NCI-H446 treated with DMSO at 0.1 percent for 48 hours (cell line): ENCODE results near the gene SORCS2.

ENCODE experiments used
- DNase-seq: peaks from one replicate; lab custom pipeline; 2025; lab: John Stamatoyannopoulos, UW

The SORCS2 gene

DNA sequence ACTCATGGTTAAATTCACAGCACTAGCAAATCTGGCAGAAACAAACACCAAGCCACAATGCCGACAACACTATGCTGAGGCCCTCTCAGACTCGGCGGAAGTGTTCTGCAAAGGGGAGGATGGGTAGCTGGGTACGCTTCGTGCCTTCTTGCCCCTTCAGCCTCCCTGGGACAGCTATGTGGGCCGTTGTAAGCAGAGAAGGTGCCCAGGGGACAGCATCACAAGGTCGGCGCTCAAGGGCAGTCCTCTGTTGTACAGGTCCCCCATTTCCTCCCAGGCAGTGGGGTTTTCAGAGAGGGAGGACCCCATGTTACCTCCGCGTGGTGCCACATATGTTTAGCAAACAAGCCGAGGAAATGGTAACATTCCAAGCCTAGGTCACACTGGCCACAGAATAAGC is 573.7 kb downstream of the SORCS2 start:
- DNase-seq, result no peak

DNA sequence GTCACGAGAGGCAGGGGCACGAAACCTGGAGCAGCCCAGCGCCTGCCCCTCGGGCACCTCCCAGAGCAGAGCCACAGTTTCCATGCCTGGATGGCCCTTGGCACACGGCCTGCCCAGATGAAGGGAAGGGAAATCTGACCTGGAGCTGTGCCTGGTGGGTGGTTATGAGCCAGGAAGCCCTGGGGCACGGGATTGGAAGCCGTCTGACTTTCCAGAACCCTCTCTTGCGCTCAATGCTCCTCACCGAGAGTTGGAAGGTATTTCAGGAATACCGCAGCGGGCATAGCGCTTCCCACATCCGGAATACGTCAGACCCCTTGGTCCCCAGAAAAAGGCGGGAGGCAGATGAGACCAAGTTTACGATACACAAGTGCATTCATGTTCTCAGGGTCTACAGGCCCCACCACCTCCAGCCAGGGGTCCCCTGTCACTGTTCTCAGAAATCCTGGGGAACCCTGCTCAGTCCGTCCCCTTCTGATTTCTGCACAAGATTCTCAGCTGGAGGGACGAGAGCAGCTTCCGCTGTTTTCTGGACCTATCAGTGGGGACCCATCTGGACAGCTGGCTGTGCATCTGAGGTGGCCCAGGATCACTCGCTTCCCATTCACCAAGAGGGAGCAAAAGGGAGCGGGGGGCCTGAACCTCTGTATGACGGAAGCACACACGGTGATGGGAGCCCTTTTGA is 574.5 kb downstream of the SORCS2 start:
- DNase-seq, result no peak

GRCh38 chr4:7767526-7767925 is 575.2 kb downstream of the SORCS2 start:
- no peak for DNase-seq

- DNase-seq, result no peak
Observed at GRCh38 chr4:7767966-7768365, 575.6 kb downstream of the SORCS2 start.

- no peak for DNase-seq
Observed at GRCh38 chr4:7768736-7769135, 576.4 kb downstream of the SORCS2 start.

DNA sequence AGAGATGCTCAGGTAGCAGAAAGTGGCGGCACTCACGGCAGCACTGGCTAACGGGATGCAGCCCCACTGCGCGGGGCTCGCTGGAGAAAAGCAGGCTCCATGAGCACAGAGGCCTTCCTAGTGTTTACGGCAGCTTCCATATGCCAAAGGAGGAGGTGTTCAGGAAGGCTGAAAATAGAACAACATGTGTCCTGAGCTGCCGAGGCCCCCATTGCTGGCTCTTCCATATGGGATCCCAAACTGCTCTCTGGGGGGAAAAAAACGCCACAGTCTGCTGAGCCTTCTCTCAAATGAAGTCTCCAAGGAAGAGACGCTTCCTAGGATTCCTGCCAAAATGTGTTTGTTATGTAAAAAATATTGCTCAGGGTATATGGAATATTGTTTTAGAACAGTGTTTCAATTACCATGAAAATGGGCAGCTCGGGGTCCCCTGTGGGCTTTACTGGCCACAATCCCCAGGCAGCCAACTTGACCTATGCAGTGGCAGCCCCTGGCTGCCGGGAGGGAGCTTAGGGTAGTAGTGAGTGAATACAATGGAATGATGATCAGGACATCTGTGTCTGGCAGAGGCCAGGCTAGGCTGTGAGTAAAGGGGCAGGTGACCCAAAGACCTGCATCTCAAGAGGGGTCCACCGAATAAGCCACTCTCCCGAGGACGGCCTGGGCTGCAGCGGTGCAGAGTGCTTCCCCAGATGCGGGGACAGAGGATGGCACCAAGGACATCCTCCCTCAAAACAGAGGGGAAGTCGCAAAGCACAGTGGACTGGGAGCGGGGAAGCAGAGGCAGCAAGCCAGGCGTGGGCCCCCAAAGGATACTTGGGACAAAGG is 577.3 kb downstream of the SORCS2 start:
- no peak for DNase-seq

DNA sequence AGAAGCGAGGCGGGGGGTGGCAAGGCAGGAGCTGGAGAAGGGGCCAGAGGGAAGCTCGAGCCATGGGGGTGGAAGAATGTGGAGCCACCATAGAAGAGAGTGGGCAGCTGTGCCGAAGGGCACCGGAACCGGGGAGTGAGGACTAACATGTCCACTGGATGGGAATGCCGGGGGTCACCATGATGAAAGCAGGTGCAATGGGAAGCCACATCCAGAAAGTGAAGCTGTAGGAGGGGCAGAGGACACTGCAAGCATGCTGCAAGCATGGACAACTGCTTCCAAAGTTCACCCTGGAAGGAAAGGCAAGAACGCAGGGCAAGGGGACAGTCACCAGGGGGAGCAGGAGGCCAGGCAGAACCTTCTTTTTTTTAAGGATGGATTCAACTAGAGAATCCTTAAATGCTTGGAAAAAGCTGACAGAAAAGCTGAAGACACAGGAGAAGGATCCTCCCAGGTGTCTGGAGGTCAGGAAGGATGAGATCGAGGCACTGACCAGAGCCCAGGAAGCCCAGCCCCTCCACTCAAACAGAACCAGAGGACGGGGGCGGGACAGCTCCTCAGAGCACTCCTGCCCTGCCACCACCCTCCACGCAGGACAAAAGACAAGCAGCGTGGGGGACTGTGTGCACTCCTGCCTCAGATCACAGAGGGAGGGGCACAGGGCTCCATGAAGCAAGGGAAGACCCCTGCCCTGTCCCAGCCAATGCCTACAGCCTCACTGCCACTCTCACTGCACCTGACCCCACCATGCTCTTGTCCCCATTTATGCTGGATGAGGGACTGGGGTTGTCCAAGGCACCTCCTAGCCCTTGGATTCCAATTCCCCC is 578.1 kb downstream of the SORCS2 start:
- no peak for DNase-seq

GRCh38 chr4:7771056-7771455 is 578.7 kb downstream of the SORCS2 start:
- DNase-seq, result no peak

DNA sequence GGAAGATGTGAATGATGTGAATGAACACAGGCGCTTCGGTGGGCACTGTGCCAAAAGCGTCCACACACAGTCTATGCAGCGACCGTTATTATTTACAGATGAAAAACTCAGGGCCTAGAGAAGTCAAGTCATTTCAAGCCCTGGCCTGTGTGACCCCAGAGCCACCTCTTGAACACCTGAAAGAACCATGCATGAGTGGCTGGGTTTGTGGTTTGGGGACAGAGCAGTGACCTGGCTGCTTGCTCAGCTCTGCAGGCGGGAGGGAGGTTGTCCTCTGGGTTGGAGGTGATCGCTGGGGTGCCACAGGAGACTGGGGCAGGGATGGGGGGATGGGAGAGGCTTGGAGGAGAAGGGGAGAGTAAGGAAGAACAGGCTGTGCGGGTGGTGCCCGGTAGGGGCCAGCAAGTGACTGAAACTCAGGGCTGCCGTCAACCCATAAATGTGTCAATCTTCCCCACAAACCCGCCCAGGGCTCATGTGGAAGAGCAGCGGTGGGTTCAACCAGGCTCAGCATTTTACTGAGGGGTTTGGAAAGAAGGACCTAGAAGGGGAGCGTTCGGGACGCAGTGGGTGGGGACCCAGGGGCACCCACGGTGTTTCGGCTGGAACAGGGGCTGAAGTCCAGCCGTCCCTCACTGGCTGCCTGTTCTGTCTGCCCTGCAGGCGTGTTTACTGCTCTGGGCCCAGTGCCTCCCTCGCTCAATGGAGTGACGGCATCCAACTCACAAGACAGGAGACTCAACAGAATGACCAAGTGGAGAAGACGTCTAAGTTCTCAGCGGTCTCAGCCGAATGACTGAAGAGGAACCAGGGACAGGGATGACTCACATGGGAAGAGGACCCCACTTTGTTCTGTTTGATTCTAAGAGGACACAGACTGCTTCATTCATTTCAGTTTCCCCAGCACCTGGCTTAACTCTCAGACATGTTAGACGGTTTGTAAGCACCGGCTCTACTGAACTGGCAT is 579.5 kb downstream of the SORCS2 start:
- DNase-seq, result no peak

DNA sequence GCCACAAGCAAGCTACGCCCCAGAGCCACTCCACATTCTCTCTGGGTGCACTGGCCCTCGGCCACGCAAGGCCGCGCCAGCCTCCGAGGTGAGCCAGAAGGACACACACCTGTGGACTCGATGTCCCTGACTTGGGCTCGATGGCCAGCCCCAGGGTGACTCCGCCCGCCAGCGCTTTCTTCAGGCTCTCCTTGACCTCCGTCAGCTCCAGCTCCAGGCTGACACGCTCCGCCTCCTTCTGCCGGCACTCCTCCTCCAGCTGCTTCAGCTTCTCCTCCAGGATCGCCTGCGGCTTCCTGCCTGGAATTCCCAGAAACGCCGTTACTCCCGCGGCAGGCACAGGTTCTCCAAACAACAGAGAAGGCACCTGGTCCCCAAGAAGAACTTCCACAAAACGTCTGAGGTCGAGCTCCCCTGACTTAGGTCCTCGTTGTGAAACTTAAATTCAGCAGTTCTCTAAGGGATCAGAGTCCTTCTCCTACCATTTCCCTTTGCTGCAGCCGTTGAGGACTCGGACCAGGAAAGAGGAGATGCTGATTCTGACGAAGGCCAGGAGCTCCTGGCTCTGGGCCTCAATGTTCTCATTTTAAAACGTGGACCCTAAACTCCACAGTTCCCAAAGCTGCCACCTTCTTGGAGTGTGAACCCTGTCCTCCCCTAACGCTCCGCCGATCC is 580.5 kb downstream of the SORCS2 start:
- no peak for DNase-seq

DNA sequence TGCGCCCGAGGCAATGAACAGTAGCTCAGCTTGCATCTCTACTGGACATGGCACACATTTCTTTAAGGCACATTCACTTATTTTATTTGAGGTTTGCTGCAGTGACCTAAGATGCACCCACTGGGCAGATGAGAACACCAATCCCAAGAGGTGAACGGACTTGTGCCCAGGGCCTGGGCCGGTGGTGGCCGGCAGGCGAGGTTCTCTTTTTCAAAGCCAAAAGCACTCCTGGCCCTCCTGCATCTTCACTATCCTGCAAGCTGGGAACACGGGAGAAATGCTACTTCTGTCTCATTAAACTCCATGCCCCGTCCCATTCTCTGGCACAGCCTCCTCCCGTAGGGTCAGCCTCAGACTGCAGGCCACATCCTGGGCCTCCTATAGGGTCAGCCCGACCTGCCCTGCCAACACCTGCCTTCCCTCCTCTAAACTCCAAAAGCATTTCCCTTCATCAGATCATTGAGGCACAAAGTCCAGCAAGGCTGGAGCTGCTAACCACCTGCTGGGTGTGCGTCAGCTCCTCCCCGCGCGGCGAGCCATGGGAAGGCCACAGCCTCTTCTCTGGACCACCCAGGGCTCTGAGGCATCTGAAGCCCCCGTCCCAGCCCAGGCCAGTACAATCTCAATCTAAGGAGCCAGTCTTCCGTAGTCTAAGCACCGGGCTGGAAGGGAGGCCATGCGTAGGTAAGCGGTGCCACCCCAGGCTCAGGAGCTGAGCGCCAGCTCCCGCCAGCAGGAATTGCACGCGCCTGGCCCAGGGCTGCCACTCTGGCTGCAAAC is 581.3 kb downstream of the SORCS2 start:
- no peak for DNase-seq

DNA sequence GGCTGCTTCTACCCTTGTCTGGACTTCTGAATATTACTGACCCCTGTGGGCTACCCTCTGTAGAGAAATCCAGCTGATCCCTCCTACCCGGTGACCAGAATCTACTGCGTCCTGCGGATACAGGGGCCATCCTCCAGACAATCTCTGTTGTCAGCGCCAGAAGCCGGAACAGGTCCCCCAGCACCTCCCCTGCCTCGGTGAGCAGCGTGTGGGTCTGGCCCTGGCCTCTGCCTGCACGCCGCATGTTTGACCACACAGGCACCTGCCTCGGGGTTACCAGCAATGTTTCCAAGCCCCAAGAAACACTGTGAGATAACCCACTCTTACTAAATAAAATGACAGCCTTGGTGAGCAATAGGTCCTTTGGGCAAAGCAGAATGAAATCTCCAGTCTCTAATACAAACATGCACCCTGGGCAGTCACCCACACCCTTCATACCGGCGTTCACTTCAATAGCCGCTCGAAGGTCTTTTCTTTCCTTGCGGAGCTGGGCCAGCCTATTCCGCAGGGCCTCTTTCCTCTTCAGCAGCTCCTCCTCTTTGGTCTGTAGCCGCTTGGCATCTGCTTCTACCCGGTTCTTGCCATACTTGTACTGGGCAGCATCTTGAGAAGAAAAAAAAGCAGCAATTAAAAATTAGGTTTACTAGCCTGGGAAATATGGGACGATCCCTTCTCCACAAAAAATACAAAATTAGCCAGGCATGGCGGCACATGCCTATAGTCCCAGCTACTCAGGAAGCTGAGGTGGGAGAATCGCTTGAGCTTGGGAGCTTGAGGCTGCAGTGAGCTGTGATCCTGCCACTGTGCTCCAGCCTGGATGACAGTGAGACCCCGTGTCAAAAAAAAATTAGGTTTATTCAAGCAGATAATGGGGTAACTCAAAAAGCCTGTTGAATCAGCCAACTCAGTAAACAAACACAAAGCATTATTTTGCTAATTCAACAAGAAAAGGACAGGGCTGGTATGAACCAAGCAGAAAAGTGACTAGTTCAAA is 582.3 kb downstream of the SORCS2 start:
- DNase-seq, result no peak

GRCh38 chr4:7775396-7775795 is 583.1 kb downstream of the SORCS2 start:
- DNase-seq, result no peak

- no peak for DNase-seq
Observed at GRCh38 chr4:7777017-7777710, 584.8 kb downstream of the SORCS2 start.

GRCh38 chr4:7777871-7778509 is 585.7 kb downstream of the SORCS2 start:
- DNase-seq, result no peak

DNA sequence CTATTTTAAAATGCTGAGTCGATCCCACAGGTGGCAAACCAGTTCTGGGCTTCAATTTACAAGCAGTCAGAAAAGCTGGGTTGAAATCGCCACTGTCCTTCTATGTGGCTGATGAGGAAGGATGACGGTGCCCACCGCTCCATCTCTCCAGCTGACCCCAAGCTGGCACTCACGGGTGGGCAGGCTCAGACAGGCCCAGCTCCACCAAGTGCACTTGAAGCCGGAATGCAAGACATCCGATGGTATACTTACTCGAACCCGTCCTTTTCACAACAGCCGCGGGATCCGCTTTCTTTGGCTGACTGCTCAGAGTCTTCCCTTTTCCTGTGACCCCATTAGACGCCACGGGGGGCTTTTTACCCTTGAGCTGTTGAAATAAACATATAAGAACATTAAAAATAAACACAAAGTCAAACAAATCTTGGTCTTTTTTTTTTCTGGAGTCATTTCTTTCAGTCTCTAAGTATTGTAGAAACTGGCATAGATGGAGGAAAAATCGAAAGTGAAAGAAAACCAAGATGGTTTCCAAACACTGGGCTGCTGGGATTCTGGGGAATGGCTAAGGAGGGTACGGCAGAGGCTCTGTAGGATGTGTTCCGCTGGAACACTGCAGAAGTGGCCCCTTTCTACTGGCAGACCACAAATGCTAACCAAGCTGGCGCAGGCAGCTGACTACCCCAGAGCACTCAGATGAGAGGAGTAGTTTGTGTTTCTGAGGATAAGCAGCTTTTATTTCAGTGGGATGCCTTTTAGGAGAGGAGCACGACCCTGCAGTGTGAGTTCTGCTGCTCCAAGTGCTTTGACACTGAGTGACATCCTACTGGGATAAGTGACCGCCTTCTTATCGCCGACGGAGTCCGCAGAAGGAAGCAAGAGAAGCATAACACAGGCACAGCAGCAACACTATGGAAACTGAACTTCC is 586.4 kb downstream of the SORCS2 start:
- DNase-seq, result no peak

DNA sequence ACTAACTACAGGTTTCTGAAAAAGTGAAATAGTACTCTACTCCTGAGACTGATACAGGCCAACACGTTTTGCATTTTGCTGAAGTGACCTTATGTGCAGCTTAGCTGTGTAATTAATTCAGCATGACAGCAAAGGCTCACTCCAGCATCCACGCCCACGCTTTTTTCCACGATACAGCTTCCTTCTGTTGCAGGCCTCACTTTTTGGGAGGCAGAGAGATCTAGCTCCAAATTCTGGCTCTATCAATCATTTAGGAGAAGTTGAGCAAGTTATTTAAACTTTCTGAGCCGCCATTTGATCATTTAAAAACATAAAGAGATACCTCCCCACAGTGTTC is 587.1 kb downstream of the SORCS2 start:
- no peak for DNase-seq
